Stomach (tissue), 4 donors: ENCODE results near the gene ATF3.

Source experiments
- CTCF ChIP-seq, 7 experiments: fragments of 450-650 bp in 4 of 7; fragments of 200-600 bp in 3 of 7; sonication (generic) in 3 of 7; IDR thresholded peaks; one replicate each; pipeline ENCODE4 v1.5.1; 2016 to 2019; ENCODE audit warnings: antibody characterized with exemption in 7 of 7, control low read depth in 2 of 7, mild to moderate bottlenecking in 1 of 7
- POLR2A ChIP-seq, 4 donors: fragments of 450-650 bp; IDR thresholded peaks; one replicate each; pipeline ENCODE4 v1.6.1; 2016; ENCODE audit warnings: antibody characterized with exemption in 4 of 4, control low read depth in 2 of 4, mild to moderate bottlenecking in 1 of 4, moderate library complexity in 1 of 4

DNA sequence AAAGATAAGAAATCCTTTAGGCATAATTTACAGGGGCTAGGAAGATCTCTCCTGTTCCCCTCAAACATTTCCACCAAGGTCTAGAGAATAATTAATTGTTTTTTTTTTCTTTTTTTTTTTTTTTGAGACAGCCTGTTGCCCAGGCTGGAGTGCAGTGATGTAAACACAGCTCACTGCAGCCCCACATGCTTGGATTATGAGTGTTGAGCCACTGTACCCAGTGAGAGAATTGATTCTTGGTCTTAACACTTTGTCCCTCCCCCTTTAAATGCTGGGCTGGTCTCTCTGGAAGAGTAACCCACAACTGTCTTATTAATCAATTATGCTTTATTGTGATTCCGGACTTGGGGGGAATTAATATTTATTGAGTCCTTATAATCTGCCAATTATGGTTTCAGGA lies 33.4 kb downstream of the ATF3 start:
- TF ChIP-seq POLR2A (IDR thresholded peaks at IDR 0.05) = no peak
- TF ChIP-seq CTCF (IDR thresholded peaks at IDR 0.05) = no peak
